PFSK-1 (cell line): ENCODE measurements around the gene PRSS57.

Experiments used
- FOXP2 ChIP-seq: optimal IDR thresholded peaks from 2 replicates; pipeline ENCODE3; 2011; ENCODE audit warnings: borderline replicate concordance, control low read depth, inconsistent platforms; ENCODE audit not compliant: insufficient read depth; ENCODE audit errors: extremely low read length, extremely low read depth
- POLR2AphosphoS5 ChIP-seq: IDR thresholded peaks from 2 replicates; pipeline ENCODE4 v1.6.1; 2012; ENCODE audit warnings: low read depth, mild to moderate bottlenecking, control low read depth, low read length, moderate library complexity
- SIN3A ChIP-seq: IDR thresholded peaks from 2 replicates; pipeline ENCODE4 v1.6.1; 2012; ENCODE audit warnings: mild to moderate bottlenecking, low read length, moderate library complexity, borderline replicate concordance; ENCODE audit not compliant: insufficient read depth
- TAF1 ChIP-seq: IDR thresholded peaks from 2 replicates; pipeline ENCODE4 v1.6.1; 2012; ENCODE audit warnings: low read length, control low read depth, borderline replicate concordance; ENCODE audit not compliant: insufficient read depth
- TF ChIP-seq, protein P1 (sequence below), 2 experiments: IDR thresholded peaks; 2 replicates each; pipeline versions ENCODE4 v1.6.1 to v1.8.0; 2011 to 2012; ENCODE audit warnings: low read depth in 2 of 2, low read length in 2 of 2, control low read depth in 1 of 2, inconsistent platforms in 1 of 2, mild to moderate bottlenecking in 1 of 2, moderate library complexity in 1 of 2; ENCODE audit not compliant: insufficient read depth in 1 of 2

The PRSS57 gene

GRCh38 chr19:670609-671075 lies 24.6 kb downstream of the PRSS57 start:
- TF ChIP-seq FOXP2 (no peak), TAF1 (no peak), POLR2AphosphoS5 (no peak), SIN3A (no peak)
- TF ChIP-seq, protein P1, sequence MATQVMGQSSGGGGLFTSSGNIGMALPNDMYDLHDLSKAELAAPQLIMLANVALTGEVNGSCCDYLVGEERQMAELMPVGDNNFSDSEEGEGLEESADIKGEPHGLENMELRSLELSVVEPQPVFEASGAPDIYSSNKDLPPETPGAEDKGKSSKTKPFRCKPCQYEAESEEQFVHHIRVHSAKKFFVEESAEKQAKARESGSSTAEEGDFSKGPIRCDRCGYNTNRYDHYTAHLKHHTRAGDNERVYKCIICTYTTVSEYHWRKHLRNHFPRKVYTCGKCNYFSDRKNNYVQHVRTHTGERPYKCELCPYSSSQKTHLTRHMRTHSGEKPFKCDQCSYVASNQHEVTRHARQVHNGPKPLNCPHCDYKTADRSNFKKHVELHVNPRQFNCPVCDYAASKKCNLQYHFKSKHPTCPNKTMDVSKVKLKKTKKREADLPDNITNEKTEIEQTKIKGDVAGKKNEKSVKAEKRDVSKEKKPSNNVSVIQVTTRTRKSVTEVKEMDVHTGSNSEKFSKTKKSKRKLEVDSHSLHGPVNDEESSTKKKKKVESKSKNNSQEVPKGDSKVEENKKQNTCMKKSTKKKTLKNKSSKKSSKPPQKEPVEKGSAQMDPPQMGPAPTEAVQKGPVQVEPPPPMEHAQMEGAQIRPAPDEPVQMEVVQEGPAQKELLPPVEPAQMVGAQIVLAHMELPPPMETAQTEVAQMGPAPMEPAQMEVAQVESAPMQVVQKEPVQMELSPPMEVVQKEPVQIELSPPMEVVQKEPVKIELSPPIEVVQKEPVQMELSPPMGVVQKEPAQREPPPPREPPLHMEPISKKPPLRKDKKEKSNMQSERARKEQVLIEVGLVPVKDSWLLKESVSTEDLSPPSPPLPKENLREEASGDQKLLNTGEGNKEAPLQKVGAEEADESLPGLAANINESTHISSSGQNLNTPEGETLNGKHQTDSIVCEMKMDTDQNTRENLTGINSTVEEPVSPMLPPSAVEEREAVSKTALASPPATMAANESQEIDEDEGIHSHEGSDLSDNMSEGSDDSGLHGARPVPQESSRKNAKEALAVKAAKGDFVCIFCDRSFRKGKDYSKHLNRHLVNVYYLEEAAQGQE (IDR thresholded peaks at IDR 0.05; ENCODE audit: insufficient read depth in 1 of 2, low read depth in 2 of 2, low read length in 2 of 2): no peak

DNA sequence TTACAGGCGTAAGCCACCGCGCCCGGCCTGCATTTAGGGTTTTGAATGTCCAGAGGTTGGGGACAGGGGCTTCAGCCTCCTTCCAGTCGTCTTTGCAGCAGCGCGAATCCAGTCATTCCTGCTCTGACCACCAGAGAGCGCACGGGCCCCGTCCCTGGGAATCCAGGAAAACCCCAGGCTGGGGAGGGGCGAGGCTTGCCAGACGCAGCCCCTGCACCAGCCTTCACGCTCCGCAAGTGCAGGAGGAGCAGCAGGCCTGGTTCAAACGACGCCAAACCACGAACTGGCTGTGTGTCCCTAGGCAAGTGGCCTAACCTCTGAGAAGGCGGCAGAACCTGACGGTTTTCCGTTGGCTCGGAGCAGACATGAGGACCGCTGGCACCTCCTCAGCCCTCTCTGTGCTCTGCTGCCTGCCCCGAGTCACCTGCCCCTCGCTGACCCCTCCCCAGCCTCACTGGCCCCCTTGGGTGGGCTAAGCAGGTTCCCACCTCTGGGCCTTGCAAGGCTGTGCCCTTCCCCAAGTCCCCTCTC lies 30.3 kb downstream of the PRSS57 start:
- TF ChIP-seq TAF1 (no peak), FOXP2 (peak; percentile 39), SIN3A (no peak), POLR2AphosphoS5 (no peak)
- TF ChIP-seq, protein P1 (IDR thresholded peaks at IDR 0.05; ENCODE audit: insufficient read depth in 1 of 2, low read depth in 2 of 2, low read length in 2 of 2): no peak

GRCh38 chr19:663682-664117 lies 31.6 kb downstream of the PRSS57 start:
- TF ChIP-seq FOXP2 (no peak), POLR2AphosphoS5 (no peak), TAF1 (no peak), SIN3A (no peak)
- TF ChIP-seq, protein P1 (IDR thresholded peaks at IDR 0.05; ENCODE audit: insufficient read depth in 1 of 2, low read depth in 2 of 2, low read length in 2 of 2): no peak

DNA sequence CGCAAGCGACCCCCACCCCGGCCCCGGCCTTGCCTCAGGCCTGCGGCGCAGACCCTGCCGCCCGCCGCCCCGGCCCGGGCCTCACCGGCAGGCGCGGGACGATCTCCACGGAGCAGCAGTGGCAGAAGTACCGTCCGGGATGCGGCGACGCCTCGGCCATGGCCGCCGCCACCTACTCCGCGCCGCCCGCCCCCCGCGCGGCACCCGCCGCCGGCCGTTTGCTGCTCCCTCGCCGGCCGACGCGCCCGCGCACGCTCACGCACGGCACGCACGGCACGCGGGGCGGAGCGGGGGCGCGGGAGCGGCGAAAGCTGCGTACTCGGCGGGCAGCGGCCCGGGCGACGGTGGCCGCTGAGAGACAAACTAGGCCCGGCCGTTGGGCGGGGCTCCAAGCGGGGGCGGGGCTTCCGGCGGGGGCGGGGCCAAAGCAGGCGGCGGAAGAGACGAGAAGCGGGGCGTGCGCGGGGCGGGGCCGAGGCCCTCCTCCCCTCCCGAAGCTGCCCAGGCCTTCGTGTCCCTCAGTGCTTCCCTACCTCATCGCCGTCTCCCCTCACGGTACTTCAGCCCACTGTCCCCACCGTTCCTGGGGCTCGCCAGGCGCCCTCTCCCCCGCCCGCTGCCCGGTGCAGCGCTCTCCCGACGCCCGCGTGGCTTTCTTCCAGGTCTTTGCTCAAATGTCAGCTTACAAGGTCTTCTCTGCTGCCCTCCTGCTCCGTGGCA lies 32.1 kb downstream of the PRSS57 start, which contains the start of gene RNF126:
TSS of gene RNF126 (minus strand) at position 253 of the 720 bp plus-strand sequence. CDS start at position 160, 93 bp downstream.
- TF ChIP-seq, protein P1 (IDR thresholded peaks at IDR 0.05; ENCODE audit: insufficient read depth in 1 of 2, low read depth in 2 of 2, low read length in 2 of 2): no peak
- TF ChIP-seq FOXP2 (peak; percentile 73), POLR2AphosphoS5 (0 out of 2 replicates have a peak, but pooled peaks have one; percentile 30), TAF1 (0 out of 2 replicates have a peak, but pooled peaks have one; percentile 57), SIN3A (no peak)
